Stimulated activated CD8-positive, alpha-beta memory T cell treated with anti-CD3 and anti-CD28 coated beads, Interleukin-15, amount 100 ng/mL, for 1 hour (primary cell): ENCODE results near the gene ZAR1.

Source experiments
- DNase-seq: peaks from one replicate; pipeline ENCODE4 v3.0.0-alpha.2; 2020; ENCODE audit warnings: low read depth

The ZAR1 gene

GRCh38 chr4:48490680-48491513 lies 845 bp downstream of the ZAR1 start:
- no peak for DNase-seq

GRCh38 chr4:48491514-48492176 lies 1.6 kb downstream of the ZAR1 start:
- no peak for DNase-seq

GRCh38 chr4:48493452-48494100 lies 3.5 kb downstream of the ZAR1 start:
- no peak for DNase-seq

GRCh38 chr4:48495941-48496340 lies 5.9 kb downstream of the ZAR1 start:
- DNase-seq, result no peak

- DNase-seq, result no peak
These were observed 8.8 kb downstream of the ZAR1 start for GRCh38 chr4:48498895-48499294.

- no peak for DNase-seq
These were observed 9.6 kb downstream of the ZAR1 start for GRCh38 chr4:48499551-48500066.

GRCh38 chr4:48503233-48504025 lies 13.4 kb downstream of the ZAR1 start:
- no peak for DNase-seq

GRCh38 chr4:48504026-48504330 lies 13.9 kb downstream of the ZAR1 start:
- DNase-seq, result no peak

GRCh38 chr4:48504352-48504751 lies 14.3 kb downstream of the ZAR1 start:
- DNase-seq, result no peak

GRCh38 chr4:48506716-48507115 lies 16.7 kb downstream of the ZAR1 start:
- no peak for DNase-seq

GRCh38 chr4:48509543-48509942 lies 19.5 kb downstream of the ZAR1 start:
- DNase-seq, result no peak

- DNase-seq, result no peak
These were observed 28.1 kb downstream of the ZAR1 start for GRCh38 chr4:48518143-48518542.

GRCh38 chr4:48526406-48526805 lies 36.4 kb downstream of the ZAR1 start:
- DNase-seq, result no peak

- DNase-seq, result no peak
These were observed 48.3 kb downstream of the ZAR1 start for GRCh38 chr4:48538358-48538757.

- DNase-seq, result no peak
These were observed 49.5 kb downstream of the ZAR1 start for GRCh38 chr4:48539597-48539996.

- no peak for DNase-seq
These were observed 52.8 kb downstream of the ZAR1 start for GRCh38 chr4:48542888-48543287.

- DNase-seq, result no peak
These were observed 53.7 kb downstream of the ZAR1 start for GRCh38 chr4:48543796-48544195.
